ENCODE results near the gene FNDC3A. TPM values are rescaled to one million over a fixed set of nuclear protein-coding genes. Genes with fewer than 3 reads are reported as not detected.

Gene FNDC3A
- total RNA-seq, 1 donor from 2014 or later = 34.6 TPM

GRCh38 chr13:49246850-49247642 lies 271.3 kb downstream of the FNDC3A start:
- intact Hi-C loops (cut with micrococcal nuclease) = loop anchor here (1.0 to 10.0 kb wide), 14 partner anchors 11 to 1210 kb away; partner anchors contain the start of genes CAB39L, EBPL, MED4 and MLNR

- intact Hi-C loops (cut with micrococcal nuclease) = loop anchor here (1.0 to 10.0 kb wide), 18 partner anchors 10 to 1211 kb away; partner anchors contain the start of genes CAB39L, EBPL, MED4 and MLNR
Measured at GRCh38 chr13:49247643-49248621, 272.2 kb downstream of the FNDC3A start, which contains the start of gene CDADC1. Gene CDADC1, plus strand, starts transcription at chr13:49247925. Its CDS starts 113 bp downstream, at chr13:49248038.

GRCh38 chr13:49248622-49249002 lies 272.9 kb downstream of the FNDC3A start:
- intact Hi-C loops (cut with micrococcal nuclease) = loop anchor here (1.0 to 10.0 kb wide), 10 partner anchors 53 to 1211 kb away; partner anchors contain the start of genes EBPL, MED4, NUDT15 and RB1

- intact Hi-C loops (cut with micrococcal nuclease) = no loop called here
Measured at GRCh38 chr13:49251326-49251725, 275.6 kb downstream of the FNDC3A start.

- intact Hi-C loops (cut with micrococcal nuclease) = no loop called here
Measured at GRCh38 chr13:49253310-49253709, 277.6 kb downstream of the FNDC3A start.

GRCh38 chr13:49254007-49254406 lies 278.3 kb downstream of the FNDC3A start:
- intact Hi-C loops (cut with micrococcal nuclease) = no loop called here

- intact Hi-C loops (cut with micrococcal nuclease) = loop anchor here (5.0 kb wide), 1 partner anchor 1635 kb away; no protein-coding TSS in a partner anchor
Measured at GRCh38 chr13:49256841-49257240, 281.1 kb downstream of the FNDC3A start.

- intact Hi-C loops (cut with micrococcal nuclease) = loop anchor here (1.0 to 5.0 kb wide), 3 partner anchors 11 to 1634 kb away; partner anchors contain the start of gene CDADC1
Measured at GRCh38 chr13:49258089-49258796, 282.5 kb downstream of the FNDC3A start.

Other genes starting within 250 kb of the FNDC3A start
- gene MLNR, start 244.4 kb downstream of the FNDC3A start, total RNA-seq = not detected in 2 replicates